ENCODE data around the gene TSPAN11. TPM values are rescaled to one million over a fixed set of nuclear protein-coding genes. Genes with fewer than 3 reads are reported as not detected.

The TSPAN11 gene
- total and polyA plus RNA-seq, 2 of the 8 experiments (the other 6 are each of a cell fraction or from before 2014, with no cell fraction given): 3.9 to 8.2 TPM

DNA sequence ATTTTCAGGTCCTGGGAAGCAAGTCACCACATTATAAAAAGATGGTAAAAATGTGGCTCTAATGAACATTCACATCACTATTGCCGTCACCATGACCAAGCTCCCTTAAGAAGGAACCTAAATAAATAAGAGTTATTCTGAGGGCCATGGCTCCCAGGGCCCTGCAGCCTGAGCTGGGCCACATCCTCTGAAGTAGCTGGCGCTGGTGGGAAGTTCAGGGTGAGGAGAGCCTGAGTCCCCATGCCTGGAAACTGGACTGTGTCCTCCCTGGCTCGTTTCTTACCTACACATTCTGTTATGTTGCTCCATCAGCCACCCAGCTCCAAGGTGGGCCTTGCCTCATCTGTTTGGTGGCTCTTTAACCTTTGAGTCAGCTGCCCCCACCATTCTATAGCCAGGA lies 42.5 kb downstream of the TSPAN11 start:
- H3K9me3 ChIP-seq (ENCODE audit: insufficient read depth in 2 of 2, low read depth in 1 of 2, low read length in 1 of 2): no peaks in the 10 kb centered on the region
- no peak overlapping the region for H3K4me3 ChIP-seq (ENCODE audit: extremely low read depth in 1 of 4, insufficient read depth in 2 of 4, low read depth in 3 of 4, low read length in 4 of 4)
- no peak overlapping the region for H2BK120ac ChIP-seq (replicated peaks; ENCODE audit: low read depth, low read length)
- ChIA-PET POLR2A (ENCODE audit: partially characterized antibody) (interaction anchor here (1.4 to 1.5 kb wide), 2 partner anchors 43 to 107 kb away, joined by 3 read pairs; partner anchors contain the start of gene TSPAN11), CTCF (ENCODE audit: partially characterized antibody) (interaction anchor here (1.1 to 21.1 kb wide), 7 partner anchors 11 to 121 kb away, joined by 3 to 205 read pairs (median 9); no protein-coding TSS in a partner anchor)
- H3K56ac ChIP-seq (replicated peaks; ENCODE audit: insufficient read length, low read depth, low read length): no peak overlapping the region
- no peak overlapping the region for H2BK15ac ChIP-seq (ENCODE audit: low read length)
- FAIRE-seq (no peak), DNase-seq (ENCODE audit: low read depth in 1 of 2, low spot score in 2 of 2) (no peak)
- 0 out of 7 replicates have a peak, but pooled peaks cover 0 to 2% (median 0%) of the 10 kb centered on the region in 4 experiments for H3K4me1 ChIP-seq (replicated peaks in 1 of 4; ENCODE audit: control insufficient read depth in 3 of 4, insufficient read depth in 4 of 4, low read length in 3 of 4)
- H2AK5ac ChIP-seq (ENCODE audit: low read depth, low read length): no peak overlapping the region
- no peak overlapping the region for H2BK12ac ChIP-seq (ENCODE audit: low read depth, low read length)
- 91% methylated on average over 3 of the region's 3 CpGs; no CpG with 5 or more reads in 1 of the 2 experiments for WGBS, 2 experiments (ENCODE audit: extremely low coverage in 1 of 2, insufficient coverage in 1 of 2, insufficient read length in 1 of 2, insufficient replicate concordance in 2 of 2, low coverage in 1 of 2, low lambda C conversion rate in 2 of 2, missing lambda C conversion rate in 1 of 2)
- H3K79me1 ChIP-seq (ENCODE audit: low read depth, low read length): no peaks in the 10 kb centered on the region
- no peak overlapping the region for H3K14ac ChIP-seq (ENCODE audit: insufficient read length)
- no peak overlapping the region for H3K9ac ChIP-seq (replicated peaks in 1 of 4; ENCODE audit: extremely low read depth in 1 of 4, low read depth in 3 of 4, low read length in 3 of 4)
- H4K20me1 ChIP-seq (replicated peaks in 1 of 2; ENCODE audit: control insufficient read depth in 1 of 2, insufficient read depth in 2 of 2, low read length in 2 of 2): peaks cover 0 to 4% of the 10 kb centered on the region in 2 experiments
- no peak overlapping the region for H3K18ac ChIP-seq (ENCODE audit: extremely low read depth, low read length)
- H2AFZ ChIP-seq (ENCODE audit: low read length): no peak overlapping the region
- H4K91ac ChIP-seq (replicated peaks; ENCODE audit: insufficient read length, low read length): no peak overlapping the region
- no peak overlapping the region for H3K4me2 ChIP-seq (ENCODE audit: insufficient read depth in 1 of 2, low read depth in 2 of 2, low read length in 2 of 2)
- no peak overlapping the region for H4K8ac ChIP-seq (ENCODE audit: extremely low read depth, insufficient read depth, low read length)
- no peaks in the 10 kb centered on the region for H3K36me3 ChIP-seq (ENCODE audit: control insufficient read depth in 2 of 4, insufficient read depth in 4 of 4, low read length in 3 of 4)
- H2BK5ac ChIP-seq (ENCODE audit: low read depth, low read length): no peak overlapping the region; the same call in 1 of the 2 replicates
- H3K79me2 ChIP-seq (ENCODE audit: control insufficient read depth in 1 of 2, insufficient read depth in 2 of 2, low read length in 2 of 2): no peaks in the 10 kb centered on the region
- H3K23me2 ChIP-seq (ENCODE audit: low read depth, low read length): no peaks in the 10 kb centered on the region; the same call in 1 of the 2 replicates
- H2BK20ac ChIP-seq (ENCODE audit: low read length): no peak overlapping the region
- no peak overlapping the region for H4K5ac ChIP-seq (ENCODE audit: insufficient read length, low read depth, low read length)
- H3K4ac ChIP-seq (replicated peaks; ENCODE audit: insufficient read length, low read depth, low read length): no peak overlapping the region
- peaks cover 0 to 8% (median 0%) of the 10 kb centered on the region in 4 experiments; a peak in 2 of 7 replicates for H3K27me3 ChIP-seq (replicated peaks in 1 of 4; ENCODE audit: control insufficient read depth in 3 of 4, extremely low read depth in 1 of 4, insufficient read depth in 3 of 4, low read length in 3 of 4)
- no peak overlapping the region for H3K23ac ChIP-seq (ENCODE audit: insufficient read length)
- no peak overlapping the region for H3K27ac ChIP-seq (ENCODE audit: low read depth, low read length)
- no peak for TF ChIP-seq POLR2A (IDR thresholded peaks at IDR 0.05; ENCODE audit: control extremely low read depth in 1 of 2, low read depth in 2 of 2, low read length in 2 of 2)
- TF ChIP-seq ZNF274 (IDR thresholded peaks at IDR 0.05; ENCODE audit: borderline replicate concordance, extremely low read depth, low read length): no peak
- no peak for TF ChIP-seq KDM4A (IDR thresholded peaks at IDR 0.05; ENCODE audit: low read depth, low read length, severe bottlenecking)
- no peak for TF ChIP-seq BACH1 (IDR thresholded peaks at IDR 0.05; ENCODE audit: low read length)
- no peak for TF ChIP-seq ATF3 (IDR thresholded peaks at IDR 0.05; ENCODE audit: insufficient read depth, low read depth, low read length)
- no peak for TF ChIP-seq TAF7 (optimal IDR thresholded peaks at IDR 0.05; ENCODE audit: borderline replicate concordance, low read depth, low read length)
- TF ChIP-seq RNF2 (IDR thresholded peaks at IDR 0.05; ENCODE audit: borderline replicate concordance, low read depth, low read length, missing control alignments, poor library complexity, severe bottlenecking): no peak
- TF ChIP-seq POLR2AphosphoS5 (IDR thresholded peaks at IDR 0.05; ENCODE audit: low read depth, low read length): no peak
- no peak for TF ChIP-seq SIRT6 (IDR thresholded peaks at IDR 0.05; ENCODE audit: low read length)
- TF ChIP-seq EP300 (IDR thresholded peaks at IDR 0.05; ENCODE audit: borderline replicate concordance in 1 of 2, low read depth in 2 of 2, low read length in 2 of 2): no peak

Measured in H1 (cell line).